Measurements from ENCODE around the gene AFG1L. TPM values are rescaled to one million over a fixed set of nuclear protein-coding genes. Genes with fewer than 3 reads are reported as not detected.

The AFG1L gene
- total RNA-seq, 3 donors from 2014 or later (not counting 1 experiment from before 2014, with no cell fraction given), result 4.8 to 9.2 (median 5.2) TPM

GRCh38 chr6:108468346-108468745 lies 173.5 kb downstream of the AFG1L start:
- Mint-ChIP-seq H3K9me3 (no peaks in the 10 kb centered on the region), H3K27me3 (ENCODE audit: low read depth in 2 of 2) (peaks cover 0 to 14% of the 10 kb centered on the region in 2 donors), H3K36me3 (no peaks in the 10 kb centered on the region), H3K27ac (no peak overlapping the region), H3K4me3 (no peak overlapping the region), H3K4me1 (no peaks in the 10 kb centered on the region)
- Histone ChIP-seq H3K27me3 (ENCODE audit: control insufficient read depth, insufficient read depth, low read length) (no peaks in the 10 kb centered on the region), H3K36me3 (ENCODE audit: control insufficient read depth, insufficient read depth, low read length) (no peaks in the 10 kb centered on the region), H3K9me3 (ENCODE audit: control insufficient read depth, insufficient read depth, low read length) (no peaks in the 10 kb centered on the region), H3K4me3 (ENCODE audit: low read length) (no peak overlapping the region), H3K4me1 (ENCODE audit: control insufficient read depth, insufficient read depth, low read length) (no peaks in the 10 kb centered on the region), H3K27ac (ENCODE audit: low read length) (no peak overlapping the region)
- no peak for DNase-seq
- WGBS (ENCODE audit: insufficient coverage), result no CpG with 5 or more reads among the region's 1 CpG
- intact Hi-C loops (cut with micrococcal nuclease), result no loop called here
- TF ChIP-seq CTCF (IDR thresholded peaks at IDR 0.05), result no peak
- ATAC-seq, result no peak

GRCh38 chr6:108469316-108469715 lies 174.5 kb downstream of the AFG1L start:
- Histone ChIP-seq H3K4me3 (ENCODE audit: low read length) (no peak overlapping the region), H3K27me3 (ENCODE audit: control insufficient read depth, insufficient read depth, low read length) (no peaks in the 10 kb centered on the region), H3K9me3 (ENCODE audit: control insufficient read depth, insufficient read depth, low read length) (no peaks in the 10 kb centered on the region), H3K4me1 (ENCODE audit: control insufficient read depth, insufficient read depth, low read length) (no peaks in the 10 kb centered on the region), H3K27ac (ENCODE audit: low read length) (no peak overlapping the region), H3K36me3 (ENCODE audit: control insufficient read depth, insufficient read depth, low read length) (no peaks in the 10 kb centered on the region)
- TF ChIP-seq CTCF (IDR thresholded peaks at IDR 0.05), result no peak
- H3K36me3 Mint-ChIP-seq, result no peaks in the 10 kb centered on the region
- intact Hi-C loops (cut with micrococcal nuclease), result no loop called here
- WGBS (ENCODE audit: insufficient coverage), result 71% methylated on average over 1 of the region's 1 CpG
- ATAC-seq, result no peak
- no peaks in the 10 kb centered on the region for H3K4me1 Mint-ChIP-seq
- no peaks in the 10 kb centered on the region for H3K9me3 Mint-ChIP-seq
- H3K27ac Mint-ChIP-seq, result no peak overlapping the region
- peaks cover 0 to 14% of the 10 kb centered on the region in 2 donors for H3K27me3 Mint-ChIP-seq (ENCODE audit: low read depth in 2 of 2)
- no peak overlapping the region for H3K4me3 Mint-ChIP-seq
- no peak for DNase-seq

GRCh38 chr6:108473197-108473596 lies 178.3 kb downstream of the AFG1L start:
- H3K4me3 ChIP-seq (ENCODE audit: low read length), result no peak overlapping the region
- ATAC-seq, result no peak
- no peak overlapping the region for H3K27ac ChIP-seq (ENCODE audit: low read length)
- no peaks in the 10 kb centered on the region for H3K4me1 ChIP-seq (ENCODE audit: control insufficient read depth, insufficient read depth, low read length)
- Mint-ChIP-seq H3K4me3 (no peak overlapping the region), H3K27me3 (ENCODE audit: low read depth in 2 of 2) (peaks cover 0 to 14% of the 10 kb centered on the region in 2 donors), H3K36me3 (no peaks in the 10 kb centered on the region), H3K9me3 (no peaks in the 10 kb centered on the region), H3K4me1 (no peaks in the 10 kb centered on the region), H3K27ac (no peak overlapping the region)
- 100% methylated on average over 1 of the region's 2 CpGs for WGBS (ENCODE audit: insufficient coverage)
- peaks cover 2% of the 10 kb centered on the region for H3K27me3 ChIP-seq (ENCODE audit: control insufficient read depth, insufficient read depth, low read length)
- no peaks in the 10 kb centered on the region for H3K9me3 ChIP-seq (ENCODE audit: control insufficient read depth, insufficient read depth, low read length)
- DNase-seq, result no peak
- no peaks in the 10 kb centered on the region for H3K36me3 ChIP-seq (ENCODE audit: control insufficient read depth, insufficient read depth, low read length)
- intact Hi-C loops (cut with micrococcal nuclease), result no loop called here
- no peak for TF ChIP-seq CTCF (IDR thresholded peaks at IDR 0.05)

GRCh38 chr6:108476376-108476775 lies 181.5 kb downstream of the AFG1L start:
- no peaks in the 10 kb centered on the region for H3K27me3 Mint-ChIP-seq (ENCODE audit: low read depth in 2 of 2)
- no peaks in the 10 kb centered on the region for H3K4me1 ChIP-seq (ENCODE audit: control insufficient read depth, insufficient read depth, low read length)
- H3K27me3 ChIP-seq (ENCODE audit: control insufficient read depth, insufficient read depth, low read length), result peaks cover 2% of the 10 kb centered on the region
- no peaks in the 10 kb centered on the region for H3K9me3 Mint-ChIP-seq
- H3K27ac Mint-ChIP-seq, result no peak overlapping the region
- H3K36me3 Mint-ChIP-seq, result no peaks in the 10 kb centered on the region
- no peaks in the 10 kb centered on the region for H3K4me1 Mint-ChIP-seq
- WGBS (ENCODE audit: insufficient coverage), result 90% methylated on average over 1 of the region's 2 CpGs
- no peak overlapping the region for H3K27ac ChIP-seq (ENCODE audit: low read length)
- H3K4me3 Mint-ChIP-seq, result no peak overlapping the region
- ATAC-seq (no peak), DNase-seq (no peak)
- no peaks in the 10 kb centered on the region for H3K36me3 ChIP-seq (ENCODE audit: control insufficient read depth, insufficient read depth, low read length)
- TF ChIP-seq CTCF (IDR thresholded peaks at IDR 0.05), result no peak
- H3K4me3 ChIP-seq (ENCODE audit: low read length), result no peak overlapping the region
- H3K9me3 ChIP-seq (ENCODE audit: control insufficient read depth, insufficient read depth, low read length), result no peaks in the 10 kb centered on the region
- intact Hi-C loops (cut with micrococcal nuclease), result no loop called here
